Mononuclear cell (primary cell): ENCODE measurements around the gene ZNF883. TPM values are rescaled to one million over a fixed set of nuclear protein-coding genes. Genes with fewer than 3 reads are reported as not detected.

Source experiments
- H3K27me3 ChIP-seq: 2 replicates; pipeline ENCODE4 v1.6.0; 2011; ENCODE audit warnings: low read length, control low read depth; ENCODE audit not compliant: insufficient read depth
- H3K4me1 ChIP-seq: 2 replicates; pipeline ENCODE4 v1.5.1; 2011; ENCODE audit warnings: mild to moderate bottlenecking, low read length, control low read depth; ENCODE audit not compliant: insufficient read depth
- H3K4me3 ChIP-seq: 2 replicates; pipeline ENCODE4 v1.5.1; 2011; ENCODE audit warnings: mild to moderate bottlenecking, low read length, moderate library complexity
- H3K9me3 ChIP-seq: 2 replicates; pipeline ENCODE4 v1.5.1; 2011; ENCODE audit warnings: low read depth, mild to moderate bottlenecking, control low read depth, low read length
- total RNA-seq: library from RNA; depleted of rRNA; stranded (reverse); fragments of >200 nt; gene quantifications from one replicate; pipeline ENCODE4 v1.2.3, GENCODE V29; 2012

The ZNF883 gene
- total RNA-seq, 1 donor = 0.84 TPM

- Histone ChIP-seq H3K9me3 (peaks cover 4% of the 10 kb centered on the region), H3K4me3 (no peak overlapping the region), H3K27me3 (peaks cover 3% of the 10 kb centered on the region), H3K4me1 (no peaks in the 10 kb centered on the region)
Observed at GRCh38 chr9:112955550-112955949, 56.4 kb downstream of the ZNF883 start.

GRCh38 chr9:112945620-112946208 lies 66.3 kb downstream of the ZNF883 start:
- no peaks in the 10 kb centered on the region for H3K9me3 ChIP-seq
- peaks cover 2% of the 10 kb centered on the region for H3K27me3 ChIP-seq
- H3K4me3 ChIP-seq = no peak overlapping the region
- H3K4me1 ChIP-seq = no peaks in the 10 kb centered on the region

GRCh38 chr9:112939418-112939817 lies 72.6 kb downstream of the ZNF883 start:
- Histone ChIP-seq H3K4me1 (no peaks in the 10 kb centered on the region), H3K9me3 (no peaks in the 10 kb centered on the region), H3K27me3 (peaks cover 2% of the 10 kb centered on the region), H3K4me3 (no peak overlapping the region)

GRCh38 chr9:112933696-112934095 lies 78.3 kb downstream of the ZNF883 start:
- Histone ChIP-seq H3K4me3 (no peak overlapping the region), H3K4me1 (no peaks in the 10 kb centered on the region), H3K27me3 (peaks cover 7% of the 10 kb centered on the region), H3K9me3 (no peaks in the 10 kb centered on the region)

GRCh38 chr9:112925058-112925641 lies 86.8 kb downstream of the ZNF883 start:
- Histone ChIP-seq H3K4me1 (no peaks in the 10 kb centered on the region), H3K4me3 (no peak overlapping the region), H3K27me3 (peaks cover 21% of the 10 kb centered on the region), H3K9me3 (no peaks in the 10 kb centered on the region)

- no peaks in the 10 kb centered on the region for H3K9me3 ChIP-seq
- no peaks in the 10 kb centered on the region for H3K4me1 ChIP-seq
- H3K27me3 ChIP-seq = peaks cover 13% of the 10 kb centered on the region
- H3K4me3 ChIP-seq = no peak overlapping the region
Observed at GRCh38 chr9:112921549-112921948, 90.4 kb downstream of the ZNF883 start.

GRCh38 chr9:112917987-112918362 lies 94.0 kb downstream of the ZNF883 start:
- no peaks in the 10 kb centered on the region for H3K9me3 ChIP-seq

GRCh38 chr9:112917047-112917986 lies 94.7 kb downstream of the ZNF883 start:
- Histone ChIP-seq H3K9me3 (no peaks in the 10 kb centered on the region), H3K4me3 (no peak overlapping the region), H3K4me1 (no peaks in the 10 kb centered on the region), H3K27me3 (peaks cover 3% of the 10 kb centered on the region)

More at GRCh38 chr9:112917987-112918362, 94.0 kb downstream of the ZNF883 start:
- H3K4me3 ChIP-seq = no peak overlapping the region
- H3K4me1 ChIP-seq = no peaks in the 10 kb centered on the region
- H3K27me3 ChIP-seq = peaks cover 3% of the 10 kb centered on the region

- Histone ChIP-seq H3K4me1 (no peaks in the 10 kb centered on the region), H3K27me3 (peaks cover 3% of the 10 kb centered on the region), H3K9me3 (no peaks in the 10 kb centered on the region), H3K4me3 (no peak overlapping the region)
Observed at GRCh38 chr9:112914524-112914923, 97.5 kb downstream of the ZNF883 start.

GRCh38 chr9:112913326-112913725 lies 98.7 kb downstream of the ZNF883 start:
- Histone ChIP-seq H3K27me3 (peaks cover 3% of the 10 kb centered on the region), H3K4me3 (no peak overlapping the region), H3K4me1 (no peaks in the 10 kb centered on the region), H3K9me3 (no peaks in the 10 kb centered on the region)

GRCh38 chr9:112912636-112913035 lies 99.4 kb downstream of the ZNF883 start:
- H3K4me1 ChIP-seq = no peaks in the 10 kb centered on the region
- H3K9me3 ChIP-seq = no peaks in the 10 kb centered on the region
- no peak overlapping the region for H3K4me3 ChIP-seq
- peaks cover 3% of the 10 kb centered on the region for H3K27me3 ChIP-seq

GRCh38 chr9:112911736-112912135 lies 100.3 kb downstream of the ZNF883 start:
- Histone ChIP-seq H3K27me3 (peaks cover 3% of the 10 kb centered on the region), H3K4me3 (no peak overlapping the region), H3K9me3 (no peaks in the 10 kb centered on the region), H3K4me1 (no peaks in the 10 kb centered on the region)

Other genes starting within 250 kb of the ZNF883 start
- gene SLC46A2, start 121.3 kb downstream of the ZNF883 start, total RNA-seq = 0.94 TPM
- 0.42 TPM for gene ZFP37, start 44.5 kb upstream of the ZNF883 start, total RNA-seq
- 38.8 TPM for gene SLC31A2, start 138.8 kb upstream of the ZNF883 start, total RNA-seq
- 15.4 TPM for gene FKBP15, start 209.1 kb upstream of the ZNF883 start, total RNA-seq
- 8.0 TPM for gene SLC31A1, start 209.4 kb upstream of the ZNF883 start, total RNA-seq